K562 (cell line): ENCODE results near the gene RASL11A. TPM values are rescaled to one million over a fixed set of nuclear protein-coding genes. Genes with fewer than 3 reads are reported as not detected.

Experiments
- ATAC-seq: fragments of 200-7000 bp; cut with Tn5 transposase; 3 replicates; pipeline ENCODE4 v1.9.1; 2020; ENCODE audit warnings: moderate library complexity
- BruUV-seq: library from RNA; stranded (reverse); fragments of 400-500 nt; replicated peaks from 2 replicates; lab custom pipeline; 2021; lab: Mats Ljungman, UMichigan
- CTCF ChIA-PET: fragments of 300-600 bp; formaldehyde crosslinking; extraction: SDS; loops from one replicate; lab custom pipeline; 2021; ENCODE audit warnings: low intra/inter-chr PET ratio; lab: Yijun Ruan, JAX
- POLR2A ChIA-PET: fragments of 300-600, 350-650 bp; sonication (Branson Sonifier 250); formaldehyde crosslinking; extraction: SDS; loops from one replicate; lab custom pipeline; 2021; ENCODE audit warnings: antibody characterized with exemption, inconsistent platforms; lab: Yijun Ruan, JAX
- DNase-seq, 4 experiments: peaks; one replicate each; pipeline versions ENCODE4 v3.0.0 to v3.0.0-alpha.2; 2011 to 2018; ENCODE audit warnings: low spot score in 3 of 4, mixed read lengths in 3 of 4; ENCODE audit errors: extremely low read depth in 1 of 4
- FAIRE-seq: peaks from 2 replicates; lab custom pipeline; 2011; peaks lifted over from hg19 to GRCh38; lab: Jason Lieb, UNC
- H2AFZ ChIP-seq: 2 replicates; pipeline ENCODE4 v1.6.0; 2011; ENCODE audit warnings: low read depth, low read length, control low read depth, inconsistent platforms
- H3K27ac ChIP-seq: fragments of 200-600 bp; 3 replicates; pipeline ENCODE4 v1.8.0; 2011; ENCODE audit warnings: low read depth, mild to moderate bottlenecking, control low read depth, inconsistent platforms, low read length, moderate library complexity, mixed read lengths; ENCODE audit errors: extremely low read depth
- H3K27me3 ChIP-seq, 2 experiments: fragments of 300-600 bp in 1 of 2; 2 replicates in 1 of 2; 3 replicates in 1 of 2; pipeline versions ENCODE4 v1.6.0 to v1.8.0; 2011; ENCODE audit warnings: inconsistent platforms in 2 of 2, low read length in 2 of 2, mild to moderate bottlenecking in 1 of 2, mixed read lengths in 1 of 2, moderate library complexity in 1 of 2; ENCODE audit not compliant: control insufficient read depth in 2 of 2, insufficient read depth in 2 of 2
- H3K36me3 ChIP-seq: fragments of 300-600 bp; 3 replicates; pipeline ENCODE4 v1.8.0; 2011; ENCODE audit warnings: mild to moderate bottlenecking, low read length, inconsistent platforms; ENCODE audit not compliant: control insufficient read depth, insufficient read depth
- H3K4me1 ChIP-seq, 2 experiments: fragments of 200-600 bp in 1 of 2; replicated peaks in 1 of 2; 2 replicates in 1 of 2; 3 replicates in 1 of 2; pipeline versions ENCODE4 v1.5.1 to v1.8.0; 2011; ENCODE audit warnings: inconsistent platforms in 2 of 2, low read length in 2 of 2, mild to moderate bottlenecking in 1 of 2, mixed read lengths in 1 of 2, moderate library complexity in 1 of 2; ENCODE audit not compliant: control insufficient read depth in 2 of 2, insufficient read depth in 2 of 2
- H3K4me2 ChIP-seq: 2 replicates; pipeline ENCODE4 v1.6.1; 2011; ENCODE audit warnings: low read length, control low read depth, inconsistent platforms, mixed read lengths; ENCODE audit not compliant: insufficient read depth
- H3K4me3 ChIP-seq: fragments of 200-600 bp; sonication (generic), shearing (Covaris generic); 2 replicates; pipeline ENCODE4 v1.5.1; 2016; ENCODE audit warnings: control low read depth, inconsistent platforms
- H3K79me2 ChIP-seq: fragments of 200-600 bp; 3 replicates; pipeline ENCODE4 v1.8.0; 2011; ENCODE audit warnings: low read length, inconsistent platforms; ENCODE audit not compliant: control insufficient read depth, insufficient read depth
- H3K9ac ChIP-seq, 2 experiments: 2 replicates each; pipeline versions ENCODE4 v1.6.0 to v1.6.1; 2011; ENCODE audit warnings: low read depth in 2 of 2, low read length in 2 of 2, control low read depth in 1 of 2, inconsistent platforms in 1 of 2, mild to moderate bottlenecking in 1 of 2, mixed read lengths in 1 of 2; ENCODE audit not compliant: insufficient read depth in 1 of 2
- H3K9me1 ChIP-seq: one replicate; pipeline ENCODE4 v1.6.0; 2011; ENCODE audit warnings: inconsistent platforms, mild to moderate bottlenecking, low read length, moderate library complexity; ENCODE audit not compliant: control insufficient read depth, insufficient read depth
- H3K9me3 ChIP-seq: replicated peaks from 2 replicates; pipeline ENCODE4 v1.5.1; 2011; ENCODE audit warnings: low read depth, low read length, inconsistent platforms; ENCODE audit not compliant: control insufficient read depth, insufficient read depth
- H4K20me1 ChIP-seq: replicated peaks from 2 replicates; pipeline ENCODE4 v1.6.1; 2011; ENCODE audit warnings: low read length, inconsistent platforms, mixed read lengths; ENCODE audit not compliant: control insufficient read depth, insufficient read depth
- DPF2 ChIP-seq: fragments of 450-650 bp; IDR thresholded peaks from 2 replicates; pipeline ENCODE4 v1.6.1; 2016
- ELF4 ChIP-seq: fragments of 450-650 bp; formaldehyde crosslinking; IDR thresholded peaks from 2 replicates; pipeline ENCODE4 v1.4.0; 2022; ENCODE audit warnings: missing genetic modification characterization
- IRF2 ChIP-seq: sonication (generic); formaldehyde crosslinking; IDR thresholded peaks from 2 replicates; pipeline ENCODE4 v1.8.1; 2022; ENCODE audit warnings: mild to moderate bottlenecking, missing genetic modification reagents
- MTA1 ChIP-seq: fragments of 450-650 bp; IDR thresholded peaks from 2 replicates; pipeline ENCODE4 v1.6.1; 2017; ENCODE audit warnings: borderline replicate concordance
- NFE2 ChIP-seq: IDR thresholded peaks from 2 replicates; pipeline ENCODE4 v1.6.1; 2014; ENCODE audit warnings: antibody characterized with exemption, low read depth
- PTBP1 ChIP-seq: fragments of 200-400 bp; formaldehyde crosslinking; IDR thresholded peaks from 2 replicates; pipeline ENCODE4 v1.6.1; 2017; ENCODE audit warnings: low read depth, low read length
- RFX7 ChIP-seq: fragments of 250-450 bp; sonication (Bioruptor Pico); IDR thresholded peaks from 2 replicates; pipeline ENCODE4 v1.5.1; 2021; ENCODE audit warnings: mild to moderate bottlenecking
- RHOXF2B ChIP-seq: fragments of 250-450 bp; sonication (Bioruptor Pico); conservative IDR thresholded peaks from 2 replicates; pipeline ENCODE4 v1.5.1; 2021
- ZBTB33 ChIP-seq: sonication (generic); formaldehyde crosslinking; IDR thresholded peaks from 2 replicates; pipeline ENCODE4 v1.8.1; 2023; ENCODE audit warnings: mild to moderate bottlenecking, missing genetic modification reagents
- WGBS: fragments of 100-300 bp; shearing (Covaris generic); methylation state at CpG from one replicate; pipeline ENCODE4 v1.1.6; 2016; ENCODE audit warnings: low coverage, mixed read lengths; ENCODE audit not compliant: insufficient coverage; ENCODE audit errors: missing lambda C conversion rate; 5-methylcytosine and 5-hydroxymethylcytosine counted together
- in situ Hi-C: fragments of 300-500 bp; cut with MboI; formaldehyde crosslinking; loops from 4 replicates; pipeline ENCODE4 v1.15.0; 2018; ENCODE audit warnings: inconsistent platforms, mixed read lengths
- intact Hi-C: fragments of 100-400 bp; cut with micrococcal nuclease; formaldehyde crosslinking; loops from 2 replicates; pipeline ENCODE4 v1.14.2; 2022
- polyA plus RNA-seq, 8 experiments: library from polyadenylated mRNA; depleted of rRNA in 4 of 8; stranded (reverse) in 5 of 8; unstranded in 3 of 8; fragments of >200 nt; fragmentation: Nextera tagmentation in 2 of 8; fragmentation: Illumina TruSeq in 1 of 8; extraction: Ambion mirVana in 2 of 8; extraction: Trizol in 1 of 8; gene quantifications; 2 replicates each; pipeline versions ENCODE4 v1.2.1 to v1.2.3, GENCODE V29; 2011 to 2014; ENCODE audit warnings: inconsistent platforms in 1 of 8, missing spikeins in 1 of 8
- total RNA-seq, 7 experiments: library from RNA; depleted of rRNA in 6 of 7; stranded (reverse); fragments of >200 nt in 6 of 7; fragmentation: Illumina TruSeq in 2 of 7; extraction: Trizol in 2 of 7; gene quantifications; 2 replicates each; pipeline versions ENCODE4 v1.2.1 to v1.2.3, GENCODE V29; 2011 to 2021; ENCODE audit warnings: low replicate concordance in 1 of 7
- TF ChIP-seq, protein P1 (sequence below), 2 experiments: fragments of 450-650 bp; formaldehyde crosslinking in 1 of 2; IDR thresholded peaks; 2 replicates each; pipeline versions ENCODE4 v1.4.0 to v1.6.1; 2014 to 2020; ENCODE audit warnings: mild to moderate bottlenecking in 2 of 2, borderline replicate concordance in 1 of 2, low read depth in 1 of 2

RASL11A gene
- total and polyA plus RNA-seq, 9 of the 15 experiments (the other 6 are each of a cell fraction or from before 2014, with no cell fraction given) = 0.11 to 2.2 (median 1.5) TPM; not detected in 1

- no peaks in the 10 kb centered on the region for H3K79me2 ChIP-seq
- POLR2A ChIA-PET = no interaction called here
- no peak for FAIRE-seq
- no peak for DNase-seq
- BruUV-seq = no TSS peak
- H3K27ac ChIP-seq = no peak overlapping the region
- no peak overlapping the region for H3K9ac ChIP-seq
- CTCF ChIA-PET = no interaction called here
- H3K9me1 ChIP-seq = no peaks in the 10 kb centered on the region
- in situ Hi-C loops = no loop called here
- H3K27me3 ChIP-seq = peaks cover 3% of the 10 kb centered on the region in 2 experiments; a peak in 2 of 5 replicates
- no peak for ATAC-seq
- 5% methylated on average over 4 of the region's 4 CpGs for WGBS
- no peaks in the 10 kb centered on the region for H3K4me1 ChIP-seq
- H3K36me3 ChIP-seq = no peaks in the 10 kb centered on the region
- no peak overlapping the region for H3K4me2 ChIP-seq
- intact Hi-C loops = no loop called here
- H2AFZ ChIP-seq = no peak overlapping the region
- no peaks in the 10 kb centered on the region for H4K20me1 ChIP-seq
- H3K4me3 ChIP-seq = no peak overlapping the region
- no peaks in the 10 kb centered on the region for H3K9me3 ChIP-seq
- TF ChIP-seq RFX7 (CRISPR knock-in tag) (no peak), ZBTB33 (CRISPR knock-in tag) (no peak), MTA1 (no peak), DPF2 (no peak), IRF2 (CRISPR knock-in tag) (no peak), NFE2 (no peak), RHOXF2B (no peak), PTBP1 (no peak), ELF4 (CRISPR knock-in tag) (no peak)
- TF ChIP-seq, protein P1, sequence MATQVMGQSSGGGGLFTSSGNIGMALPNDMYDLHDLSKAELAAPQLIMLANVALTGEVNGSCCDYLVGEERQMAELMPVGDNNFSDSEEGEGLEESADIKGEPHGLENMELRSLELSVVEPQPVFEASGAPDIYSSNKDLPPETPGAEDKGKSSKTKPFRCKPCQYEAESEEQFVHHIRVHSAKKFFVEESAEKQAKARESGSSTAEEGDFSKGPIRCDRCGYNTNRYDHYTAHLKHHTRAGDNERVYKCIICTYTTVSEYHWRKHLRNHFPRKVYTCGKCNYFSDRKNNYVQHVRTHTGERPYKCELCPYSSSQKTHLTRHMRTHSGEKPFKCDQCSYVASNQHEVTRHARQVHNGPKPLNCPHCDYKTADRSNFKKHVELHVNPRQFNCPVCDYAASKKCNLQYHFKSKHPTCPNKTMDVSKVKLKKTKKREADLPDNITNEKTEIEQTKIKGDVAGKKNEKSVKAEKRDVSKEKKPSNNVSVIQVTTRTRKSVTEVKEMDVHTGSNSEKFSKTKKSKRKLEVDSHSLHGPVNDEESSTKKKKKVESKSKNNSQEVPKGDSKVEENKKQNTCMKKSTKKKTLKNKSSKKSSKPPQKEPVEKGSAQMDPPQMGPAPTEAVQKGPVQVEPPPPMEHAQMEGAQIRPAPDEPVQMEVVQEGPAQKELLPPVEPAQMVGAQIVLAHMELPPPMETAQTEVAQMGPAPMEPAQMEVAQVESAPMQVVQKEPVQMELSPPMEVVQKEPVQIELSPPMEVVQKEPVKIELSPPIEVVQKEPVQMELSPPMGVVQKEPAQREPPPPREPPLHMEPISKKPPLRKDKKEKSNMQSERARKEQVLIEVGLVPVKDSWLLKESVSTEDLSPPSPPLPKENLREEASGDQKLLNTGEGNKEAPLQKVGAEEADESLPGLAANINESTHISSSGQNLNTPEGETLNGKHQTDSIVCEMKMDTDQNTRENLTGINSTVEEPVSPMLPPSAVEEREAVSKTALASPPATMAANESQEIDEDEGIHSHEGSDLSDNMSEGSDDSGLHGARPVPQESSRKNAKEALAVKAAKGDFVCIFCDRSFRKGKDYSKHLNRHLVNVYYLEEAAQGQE (IDR thresholded peaks at IDR 0.05; ENCODE audit: borderline replicate concordance) = no peak
- TF ChIP-seq, protein P1 (CRISPR knock-in tag; IDR thresholded peaks at IDR 0.05; ENCODE audit: low read depth) = no peak
Observed at GRCh38 chr13:27288392-27288791, 17.8 kb downstream of the RASL11A start.
